GM18951 (cell line): Measurements from ENCODE around the gene MACROD2.

Experiments used
- POLR2A ChIP-seq: IDR thresholded peaks from 4 replicates; pipeline ENCODE4 v1.6.1; 2011; ENCODE audit warnings: mild to moderate bottlenecking; ENCODE audit not compliant: insufficient read length, insufficient read depth; ENCODE audit errors: extremely low read depth
- in situ Hi-C: fragments of 300-500 bp; cut with MboI; formaldehyde crosslinking; loops from one replicate; pipeline ENCODE4 v1.12.0; 2022; ENCODE audit warnings: low sequenced_read_pairs, mixed read lengths, inconsistent platforms; ENCODE audit not compliant: unreplicated experiment

The MACROD2 gene

GRCh38 chr20:15811951-15812350 lies 1816.6 kb downstream of the MACROD2 start:
- TF ChIP-seq POLR2A, result no peak
- in situ Hi-C loops, result no loop called here

- in situ Hi-C loops, result no loop called here
- no peak for TF ChIP-seq POLR2A
These were observed 1817.4 kb downstream of the MACROD2 start for GRCh38 chr20:15812696-15813095.

GRCh38 chr20:15814360-15814759 lies 1819.0 kb downstream of the MACROD2 start:
- TF ChIP-seq POLR2A, result no peak
- in situ Hi-C loops, result no loop called here

- TF ChIP-seq POLR2A, result no peak
- in situ Hi-C loops, result no loop called here
These were observed 1819.6 kb downstream of the MACROD2 start for GRCh38 chr20:15814911-15815310.

GRCh38 chr20:15817351-15817750 lies 1822.0 kb downstream of the MACROD2 start:
- in situ Hi-C loops, result no loop called here
- TF ChIP-seq POLR2A, result no peak

- in situ Hi-C loops, result no loop called here
- TF ChIP-seq POLR2A, result no peak
These were observed 1823.3 kb downstream of the MACROD2 start for GRCh38 chr20:15818651-15819071.

GRCh38 chr20:15823718-15824117 lies 1828.4 kb downstream of the MACROD2 start:
- no peak for TF ChIP-seq POLR2A
- in situ Hi-C loops, result no loop called here

GRCh38 chr20:15827628-15828027 lies 1832.3 kb downstream of the MACROD2 start:
- in situ Hi-C loops, result no loop called here
- no peak for TF ChIP-seq POLR2A

- no peak for TF ChIP-seq POLR2A
- in situ Hi-C loops, result no loop called here
These were observed 1835.9 kb downstream of the MACROD2 start for GRCh38 chr20:15831201-15831600.

GRCh38 chr20:15832512-15832911 lies 1837.2 kb downstream of the MACROD2 start:
- no peak for TF ChIP-seq POLR2A
- in situ Hi-C loops, result no loop called here

- in situ Hi-C loops, result no loop called here
- no peak for TF ChIP-seq POLR2A
These were observed 1839.5 kb downstream of the MACROD2 start for GRCh38 chr20:15834857-15835256.

- in situ Hi-C loops, result no loop called here
- TF ChIP-seq POLR2A, result no peak
These were observed 1840.5 kb downstream of the MACROD2 start for GRCh38 chr20:15835811-15836210.

GRCh38 chr20:15836634-15837033 lies 1841.3 kb downstream of the MACROD2 start:
- TF ChIP-seq POLR2A, result no peak
- in situ Hi-C loops, result no loop called here

- TF ChIP-seq POLR2A, result no peak
- in situ Hi-C loops, result no loop called here
These were observed 1842.2 kb downstream of the MACROD2 start for GRCh38 chr20:15837563-15837962.

GRCh38 chr20:15838466-15838865 lies 1843.2 kb downstream of the MACROD2 start:
- no peak for TF ChIP-seq POLR2A
- in situ Hi-C loops, result no loop called here
